AG09319 (cell line): Measurements from ENCODE around the gene LRBA.

Experiments
- DNase-seq: peaks from one replicate; pipeline ENCODE4 v3.0.0-alpha.2; 2010; ENCODE audit warnings: low read depth; ENCODE audit errors: extremely low read depth
- TF ChIP-seq, protein P1 (sequence below): IDR thresholded peaks from 2 replicates; pipeline ENCODE4 v1.5.1; 2011; ENCODE audit warnings: low read depth, mild to moderate bottlenecking, inconsistent platforms, low read length, moderate library complexity

LRBA gene

GRCh38 chr4:150501009-150501727, 513.9 kb downstream of the LRBA start:
- TF ChIP-seq, protein P1, sequence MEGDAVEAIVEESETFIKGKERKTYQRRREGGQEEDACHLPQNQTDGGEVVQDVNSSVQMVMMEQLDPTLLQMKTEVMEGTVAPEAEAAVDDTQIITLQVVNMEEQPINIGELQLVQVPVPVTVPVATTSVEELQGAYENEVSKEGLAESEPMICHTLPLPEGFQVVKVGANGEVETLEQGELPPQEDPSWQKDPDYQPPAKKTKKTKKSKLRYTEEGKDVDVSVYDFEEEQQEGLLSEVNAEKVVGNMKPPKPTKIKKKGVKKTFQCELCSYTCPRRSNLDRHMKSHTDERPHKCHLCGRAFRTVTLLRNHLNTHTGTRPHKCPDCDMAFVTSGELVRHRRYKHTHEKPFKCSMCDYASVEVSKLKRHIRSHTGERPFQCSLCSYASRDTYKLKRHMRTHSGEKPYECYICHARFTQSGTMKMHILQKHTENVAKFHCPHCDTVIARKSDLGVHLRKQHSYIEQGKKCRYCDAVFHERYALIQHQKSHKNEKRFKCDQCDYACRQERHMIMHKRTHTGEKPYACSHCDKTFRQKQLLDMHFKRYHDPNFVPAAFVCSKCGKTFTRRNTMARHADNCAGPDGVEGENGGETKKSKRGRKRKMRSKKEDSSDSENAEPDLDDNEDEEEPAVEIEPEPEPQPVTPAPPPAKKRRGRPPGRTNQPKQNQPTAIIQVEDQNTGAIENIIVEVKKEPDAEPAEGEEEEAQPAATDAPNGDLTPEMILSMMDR, result no peak
- DNase-seq, result peak; percentile 44

DNA sequence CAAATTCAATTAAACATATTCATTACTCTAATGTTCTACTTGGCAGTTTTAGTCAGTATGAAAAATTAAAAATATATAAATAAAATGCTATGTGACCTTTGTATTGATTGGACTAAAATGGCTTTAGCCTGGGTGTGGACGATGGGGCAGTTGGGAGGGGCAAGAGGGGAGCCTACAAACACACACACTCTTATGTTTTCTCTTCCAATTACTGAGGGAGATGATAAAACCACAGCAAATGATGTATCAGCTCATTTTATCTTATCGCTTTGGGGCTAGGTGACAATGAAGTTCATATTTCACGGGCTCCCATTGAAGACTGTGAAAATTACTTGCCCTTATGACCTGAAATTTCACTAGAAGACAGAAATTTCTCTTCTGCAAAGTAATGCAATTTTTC, 517.5 kb downstream of the LRBA start:
- TF ChIP-seq, protein P1, result no peak
- DNase-seq, result no peak

GRCh38 chr4:150495550-150495949, 519.5 kb downstream of the LRBA start:
- TF ChIP-seq, protein P1, result no peak
- no peak for DNase-seq

DNA sequence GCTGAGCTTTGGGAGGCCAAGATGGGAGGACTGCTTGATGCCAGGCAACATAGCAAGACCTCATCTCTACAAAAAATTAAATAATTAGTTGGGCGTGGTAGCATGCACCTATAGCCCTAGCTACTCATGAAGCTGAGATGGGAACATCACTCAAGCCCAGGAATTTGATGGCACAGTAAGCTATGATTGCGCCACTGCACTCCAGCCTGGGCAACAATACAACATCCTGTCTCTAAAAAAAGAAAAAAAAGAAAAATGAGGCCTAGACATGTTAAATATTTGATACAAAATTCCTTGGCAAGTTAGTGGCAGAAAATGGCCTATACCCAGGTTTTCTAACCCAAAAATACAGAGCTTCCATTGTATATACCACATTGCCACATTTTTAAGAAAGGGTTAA, 521.2 kb downstream of the LRBA start:
- TF ChIP-seq, protein P1, result no peak
- DNase-seq, result no peak

DNA sequence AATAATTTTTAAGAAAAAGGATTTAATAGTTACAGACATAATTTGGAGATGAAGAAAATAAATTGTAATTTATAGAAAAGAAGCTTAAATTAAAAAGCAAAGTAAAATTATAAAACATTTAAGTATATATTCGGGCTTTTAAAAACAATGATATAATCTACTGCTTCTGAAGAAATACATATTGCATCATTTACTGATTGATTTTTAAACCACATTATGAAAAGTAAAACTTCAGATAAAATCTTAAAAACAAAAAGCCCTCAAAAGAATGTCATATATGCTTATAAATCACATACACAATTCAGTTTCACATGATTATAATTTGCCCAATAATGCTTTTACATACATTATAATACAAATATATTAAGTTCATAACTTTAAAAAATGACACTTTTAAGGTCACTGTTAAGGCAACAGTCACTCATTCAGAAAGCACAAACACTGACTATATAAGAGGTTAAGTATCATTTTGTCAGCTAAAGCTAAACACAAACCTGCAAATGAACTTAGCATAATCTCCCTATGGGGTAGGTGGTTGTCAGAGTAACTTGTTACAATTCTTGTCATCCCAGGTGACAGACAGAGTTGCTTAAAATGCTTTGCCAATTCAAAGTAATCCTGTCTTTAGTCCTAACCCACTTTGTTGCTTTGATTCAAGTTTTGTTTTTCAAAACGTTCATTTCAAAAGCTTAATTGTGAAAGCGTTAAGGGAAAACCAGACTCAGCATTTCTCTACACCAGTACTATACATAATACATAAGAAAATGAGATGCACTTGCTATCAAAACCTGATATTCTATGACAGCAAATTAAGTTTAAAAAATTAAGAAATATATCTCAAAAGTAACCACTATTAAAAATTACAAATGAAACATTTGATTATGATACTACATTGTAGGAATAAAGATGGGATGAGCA, 523.7 kb downstream of the LRBA start:
- no peak for DNase-seq
- TF ChIP-seq, protein P1, result no peak

DNA sequence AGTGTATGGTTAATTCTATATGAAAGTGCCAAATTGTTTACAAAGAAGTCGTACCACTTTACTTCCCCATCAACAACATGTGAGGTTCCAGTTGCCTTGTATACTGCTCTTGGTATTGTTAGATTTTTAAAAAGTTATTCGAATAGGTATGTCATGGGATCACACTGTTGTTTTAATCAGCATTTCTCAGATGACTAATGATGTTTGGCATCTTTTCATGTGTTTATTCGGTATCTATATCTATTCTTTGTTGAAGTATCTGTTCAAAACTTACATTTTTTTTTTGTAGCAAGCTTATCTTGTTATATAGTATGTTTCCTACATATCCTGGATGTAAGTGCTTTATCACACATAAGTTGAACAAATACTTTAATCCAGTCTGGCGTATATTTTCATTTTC, 532.5 kb downstream of the LRBA start:
- DNase-seq, result no peak
- TF ChIP-seq, protein P1, result no peak

DNA sequence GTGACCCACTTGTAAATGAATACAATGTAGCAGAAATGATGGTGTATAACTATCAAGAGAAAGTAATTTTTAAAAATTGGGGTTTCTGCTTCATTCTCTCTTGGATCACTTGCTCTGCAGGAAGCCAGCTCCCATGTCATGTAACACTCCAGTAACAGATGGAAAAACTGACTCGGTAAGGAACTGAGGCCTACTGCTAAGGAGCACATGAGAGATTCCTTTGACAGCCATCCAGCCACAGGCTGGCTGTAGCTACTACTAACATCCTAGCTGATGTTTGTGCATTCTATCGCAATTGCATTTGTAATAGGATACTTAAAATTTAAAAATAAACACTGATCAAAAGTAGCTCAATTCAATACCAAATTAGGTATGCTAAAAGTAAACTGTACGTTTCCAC, 535.4 kb downstream of the LRBA start:
- no peak for DNase-seq
- TF ChIP-seq, protein P1, result no peak
